ES-I3 (cell line): ENCODE results near the gene ZBTB44.

ENCODE experiments used
- H3K36me3 ChIP-seq: 2 replicates; pipeline ENCODE4 v1.6.1; 2013; ENCODE audit warnings: mild to moderate bottlenecking, low read length, control low read depth, moderate library complexity; ENCODE audit not compliant: insufficient read depth
- H3K4me1 ChIP-seq: 2 replicates; pipeline ENCODE4 v1.6.1; 2013; ENCODE audit warnings: mild to moderate bottlenecking, control low read depth, low read length; ENCODE audit not compliant: insufficient read depth
- H3K9ac ChIP-seq: 2 replicates; pipeline ENCODE4 v1.6.1; 2013; ENCODE audit warnings: low read depth, mild to moderate bottlenecking, low read length, moderate library complexity
- H3K9me3 ChIP-seq: 2 replicates; pipeline ENCODE4 v1.6.1; 2013; ENCODE audit warnings: mild to moderate bottlenecking, low read length, moderate library complexity; ENCODE audit not compliant: control insufficient read depth, insufficient read depth

The ZBTB44 gene

DNA sequence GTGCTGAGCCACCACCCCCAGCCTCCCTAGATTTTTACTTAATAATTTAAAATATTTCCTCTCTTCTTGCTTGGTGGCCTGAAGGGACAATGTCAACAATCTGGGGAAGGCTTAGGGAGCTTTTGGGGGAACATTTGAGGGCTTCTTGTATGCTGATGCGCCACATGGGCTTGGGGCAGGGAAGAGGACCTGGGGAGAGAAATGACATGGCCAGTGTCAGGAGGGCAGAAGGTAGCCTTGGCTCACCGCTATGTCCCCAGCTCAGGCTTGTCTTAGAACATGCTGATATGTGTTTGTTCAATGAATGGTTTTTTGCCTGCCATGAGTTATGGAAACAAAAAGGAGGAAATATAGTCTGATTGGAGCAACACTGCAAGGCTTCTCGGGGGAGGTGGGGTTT, 103.6 kb downstream of the ZBTB44 start:
- no peaks in the 10 kb centered on the region for H3K4me1 ChIP-seq
- no peaks in the 10 kb centered on the region for H3K9me3 ChIP-seq
- H3K36me3 ChIP-seq, result no peaks in the 10 kb centered on the region
- no peak overlapping the region for H3K9ac ChIP-seq

- no peaks in the 10 kb centered on the region for H3K36me3 ChIP-seq
- H3K9me3 ChIP-seq, result no peaks in the 10 kb centered on the region
- H3K9ac ChIP-seq, result no peak overlapping the region
- no peaks in the 10 kb centered on the region for H3K4me1 ChIP-seq
These were observed 104.5 kb downstream of the ZBTB44 start for GRCh38 chr11:130209954-130210854.

GRCh38 chr11:130209128-130209932, 105.4 kb downstream of the ZBTB44 start:
- H3K9me3 ChIP-seq, result no peaks in the 10 kb centered on the region
- no peaks in the 10 kb centered on the region for H3K4me1 ChIP-seq
- H3K9ac ChIP-seq, result no peak overlapping the region
- H3K36me3 ChIP-seq, result no peaks in the 10 kb centered on the region

- Histone ChIP-seq H3K9me3 (no peaks in the 10 kb centered on the region), H3K9ac (no peak overlapping the region), H3K4me1 (no peaks in the 10 kb centered on the region), H3K36me3 (no peaks in the 10 kb centered on the region)
These were observed 106.2 kb downstream of the ZBTB44 start for GRCh38 chr11:130208241-130209127.

- H3K36me3 ChIP-seq, result no peaks in the 10 kb centered on the region
- H3K9ac ChIP-seq, result no peak overlapping the region
- H3K4me1 ChIP-seq, result no peaks in the 10 kb centered on the region
- no peaks in the 10 kb centered on the region for H3K9me3 ChIP-seq
These were observed 108.6 kb downstream of the ZBTB44 start for GRCh38 chr11:130206141-130206540.

DNA sequence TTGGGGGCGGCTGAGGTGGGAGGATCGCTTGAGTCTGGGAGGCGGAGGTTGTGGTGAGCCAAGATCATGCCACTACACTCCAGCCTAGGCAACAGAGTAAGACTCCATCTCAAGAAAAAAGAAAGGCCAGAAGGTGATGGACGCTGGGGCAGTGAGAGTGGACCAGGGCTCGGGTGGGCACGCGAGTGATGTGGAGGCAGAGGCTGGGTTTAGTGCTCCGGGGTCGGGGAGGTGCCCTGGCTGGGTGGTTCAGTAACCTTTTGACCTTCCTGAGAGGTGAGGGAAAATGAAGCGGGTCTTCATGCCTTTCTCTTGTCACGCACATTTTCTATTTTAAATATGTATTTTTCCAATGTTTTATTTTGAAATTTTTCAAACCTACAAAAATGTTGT, 110.0 kb downstream of the ZBTB44 start:
- no peaks in the 10 kb centered on the region for H3K9me3 ChIP-seq
- no peaks in the 10 kb centered on the region for H3K36me3 ChIP-seq
- no peaks in the 10 kb centered on the region for H3K4me1 ChIP-seq
- H3K9ac ChIP-seq, result no peak overlapping the region

DNA sequence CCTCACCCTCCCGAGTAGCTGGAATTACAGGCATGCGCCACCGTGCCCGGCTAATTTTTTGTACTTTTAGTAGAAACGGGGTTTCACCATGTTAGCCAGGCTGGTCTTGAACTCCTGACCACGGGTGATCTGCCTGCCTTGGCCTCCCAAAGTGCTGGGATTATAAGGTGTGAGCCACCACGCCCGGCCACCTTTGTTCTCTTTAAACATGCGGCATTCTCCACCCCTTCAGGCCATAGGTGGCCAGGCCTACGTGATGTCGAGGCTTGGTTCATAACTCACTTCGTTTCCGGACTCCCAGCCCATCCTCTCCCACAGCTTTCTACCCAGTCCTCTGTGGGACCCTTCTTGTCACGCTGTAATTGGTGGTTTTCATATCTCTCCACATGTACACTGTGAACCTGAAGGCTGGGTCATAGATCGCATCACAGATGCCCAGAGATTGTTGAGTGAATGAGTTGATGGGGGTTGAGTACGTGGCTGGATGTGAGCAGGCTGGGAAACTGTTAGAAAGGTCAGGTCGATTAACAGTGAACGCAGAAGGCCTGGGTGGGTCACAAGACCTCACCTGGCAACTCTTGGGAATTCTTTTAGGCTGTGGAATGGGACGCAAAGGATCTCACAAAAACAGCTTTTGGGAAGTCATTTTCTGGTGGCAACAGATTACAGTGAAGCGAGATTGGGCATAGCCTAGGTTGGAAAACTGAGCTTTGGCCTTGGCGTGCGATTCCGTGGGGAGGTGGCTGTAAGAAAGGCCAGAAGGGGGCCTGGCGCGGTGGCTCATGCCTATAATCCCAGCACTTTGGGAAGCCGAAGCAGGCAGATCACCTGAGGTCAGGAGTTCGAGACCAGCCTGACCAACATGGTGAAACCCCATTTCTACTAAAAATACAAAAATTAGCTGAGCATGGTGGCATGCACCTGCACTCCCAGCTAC, 110.7 kb downstream of the ZBTB44 start:
- Histone ChIP-seq H3K36me3 (no peaks in the 10 kb centered on the region), H3K9ac (no peak overlapping the region), H3K4me1 (no peaks in the 10 kb centered on the region), H3K9me3 (no peaks in the 10 kb centered on the region)

- Histone ChIP-seq H3K4me1 (no peaks in the 10 kb centered on the region), H3K9me3 (no peaks in the 10 kb centered on the region), H3K9ac (no peak overlapping the region), H3K36me3 (no peaks in the 10 kb centered on the region)
These were observed 111.7 kb downstream of the ZBTB44 start for GRCh38 chr11:130202818-130203689.

DNA sequence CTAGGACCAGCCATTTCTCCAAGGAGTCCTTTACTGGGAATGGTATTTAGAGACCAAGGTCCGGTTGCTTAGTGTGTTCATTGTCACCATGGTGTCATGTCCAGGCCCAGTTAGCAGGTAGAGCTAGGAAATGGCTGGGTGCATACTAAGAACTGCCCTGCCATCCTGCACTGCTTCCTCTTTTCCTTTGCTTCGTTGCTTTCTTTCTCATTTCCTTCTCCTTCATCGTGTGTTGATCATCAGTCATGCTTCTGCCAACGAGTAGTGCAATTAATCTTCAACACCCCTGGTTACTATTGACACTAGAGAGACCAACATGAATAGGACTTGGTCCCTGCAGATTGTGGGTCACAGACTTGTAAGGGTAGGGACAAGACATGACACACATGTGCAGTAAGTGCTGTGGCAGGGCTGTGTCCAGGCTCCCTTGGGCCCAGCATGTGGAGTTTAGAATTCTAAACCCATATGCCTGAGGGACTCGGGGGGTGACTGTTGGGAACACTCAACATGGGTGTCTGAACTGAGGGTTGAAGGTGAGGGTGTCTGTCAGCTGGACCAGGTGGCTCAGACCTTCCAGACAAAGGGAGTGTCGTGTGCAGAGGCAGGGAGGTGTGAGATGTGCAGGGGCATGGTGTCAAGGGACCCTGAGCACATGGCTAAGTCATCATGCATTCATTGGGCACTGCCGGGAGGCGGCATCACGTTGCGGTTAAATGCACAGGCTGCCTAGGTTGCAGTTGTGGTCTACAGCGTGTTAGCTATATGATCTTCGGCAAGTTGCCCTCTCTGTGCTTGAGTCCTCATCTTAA, 112.5 kb downstream of the ZBTB44 start:
- Histone ChIP-seq H3K4me1 (no peaks in the 10 kb centered on the region), H3K36me3 (no peaks in the 10 kb centered on the region), H3K9ac (no peak overlapping the region), H3K9me3 (no peaks in the 10 kb centered on the region)

GRCh38 chr11:130201026-130201425, 113.7 kb downstream of the ZBTB44 start:
- H3K36me3 ChIP-seq, result no peaks in the 10 kb centered on the region
- no peak overlapping the region for H3K9ac ChIP-seq
- no peaks in the 10 kb centered on the region for H3K9me3 ChIP-seq
- no peaks in the 10 kb centered on the region for H3K4me1 ChIP-seq

GRCh38 chr11:130199792-130200191, 114.9 kb downstream of the ZBTB44 start:
- Histone ChIP-seq H3K4me1 (no peaks in the 10 kb centered on the region), H3K9ac (no peak overlapping the region), H3K9me3 (no peaks in the 10 kb centered on the region), H3K36me3 (no peaks in the 10 kb centered on the region)

- no peaks in the 10 kb centered on the region for H3K36me3 ChIP-seq
- no peaks in the 10 kb centered on the region for H3K4me1 ChIP-seq
- no peaks in the 10 kb centered on the region for H3K9me3 ChIP-seq
- no peak overlapping the region for H3K9ac ChIP-seq
These were observed 115.8 kb downstream of the ZBTB44 start for GRCh38 chr11:130198964-130199363.
